ENCODE measurements around the gene ARHGAP6. TPM values are rescaled to one million over a fixed set of nuclear protein-coding genes. Genes with fewer than 3 reads are reported as not detected.

ARHGAP6 gene
- total RNA-seq, 1 experiment from 2014 or later = 0.50 TPM

DNA sequence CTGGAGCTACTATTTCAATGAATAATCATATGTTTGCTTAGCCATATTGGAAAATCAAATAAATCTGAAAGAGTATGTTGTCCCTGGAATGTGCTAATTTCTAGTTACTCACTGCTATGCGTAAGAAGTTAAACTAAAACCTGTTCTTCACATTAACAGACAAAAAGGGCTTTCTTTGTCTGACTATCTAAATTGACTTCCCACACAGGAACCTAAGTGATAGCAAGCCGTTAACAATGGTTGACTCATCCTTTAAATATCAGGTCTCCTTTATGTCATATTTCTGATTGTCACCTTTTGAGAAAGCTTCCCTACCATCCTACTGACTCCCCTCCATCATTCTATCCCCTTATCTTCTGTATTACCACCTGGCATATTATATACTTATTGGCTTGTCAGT, 291.1 kb downstream of the ARHGAP6 start:
- POLR2A ChIA-PET = no interaction called here
- Mint-ChIP-seq H3K9me3 (ENCODE audit: unreplicated experiment) (no peaks in the 10 kb centered on the region), H3K27me3 (ENCODE audit: insufficient read depth, unreplicated experiment) (no peaks in the 10 kb centered on the region), H3K4me3 (ENCODE audit: unreplicated experiment) (no peak overlapping the region), H3K36me3 (ENCODE audit: insufficient read depth, unreplicated experiment) (no peaks in the 10 kb centered on the region), H3K4me1 (ENCODE audit: low read depth, unreplicated experiment) (peaks cover 10% of the 10 kb centered on the region), H3K27ac (ENCODE audit: unreplicated experiment) (no peak overlapping the region)
- peaks cover 30% of the 10 kb centered on the region for H3K4me1 ChIP-seq
- intact Hi-C loops (cut with micrococcal nuclease; ENCODE audit: unreplicated experiment) = loop anchor here (10.0 kb wide), 1 partner anchor 110 kb away; no protein-coding TSS in a partner anchor
- DNase-seq = no peak
- no peak overlapping the region for H3K4me3 ChIP-seq (ENCODE audit: low read depth, low read length)
- no peaks in the 10 kb centered on the region for H3K27me3 ChIP-seq (replicated peaks; ENCODE audit: control insufficient read depth, insufficient read depth, low read length)
- TF ChIP-seq, protein P1, sequence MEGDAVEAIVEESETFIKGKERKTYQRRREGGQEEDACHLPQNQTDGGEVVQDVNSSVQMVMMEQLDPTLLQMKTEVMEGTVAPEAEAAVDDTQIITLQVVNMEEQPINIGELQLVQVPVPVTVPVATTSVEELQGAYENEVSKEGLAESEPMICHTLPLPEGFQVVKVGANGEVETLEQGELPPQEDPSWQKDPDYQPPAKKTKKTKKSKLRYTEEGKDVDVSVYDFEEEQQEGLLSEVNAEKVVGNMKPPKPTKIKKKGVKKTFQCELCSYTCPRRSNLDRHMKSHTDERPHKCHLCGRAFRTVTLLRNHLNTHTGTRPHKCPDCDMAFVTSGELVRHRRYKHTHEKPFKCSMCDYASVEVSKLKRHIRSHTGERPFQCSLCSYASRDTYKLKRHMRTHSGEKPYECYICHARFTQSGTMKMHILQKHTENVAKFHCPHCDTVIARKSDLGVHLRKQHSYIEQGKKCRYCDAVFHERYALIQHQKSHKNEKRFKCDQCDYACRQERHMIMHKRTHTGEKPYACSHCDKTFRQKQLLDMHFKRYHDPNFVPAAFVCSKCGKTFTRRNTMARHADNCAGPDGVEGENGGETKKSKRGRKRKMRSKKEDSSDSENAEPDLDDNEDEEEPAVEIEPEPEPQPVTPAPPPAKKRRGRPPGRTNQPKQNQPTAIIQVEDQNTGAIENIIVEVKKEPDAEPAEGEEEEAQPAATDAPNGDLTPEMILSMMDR (IDR thresholded peaks at IDR 0.05; ENCODE audit: insufficient read depth in 1 of 2, low read depth in 1 of 2, low read length in 1 of 2, severe bottlenecking in 1 of 2, unreplicated experiment in 1 of 2) = no peak
- CTCF ChIA-PET = no interaction called here
- H3K9me3 ChIP-seq = no peaks in the 10 kb centered on the region; the same call in 1 of the 2 replicates
- no peaks in the 10 kb centered on the region for H3K36me3 ChIP-seq (ENCODE audit: control insufficient read depth, insufficient read depth, low read length)
- BruUV-seq (replicated peaks) = no TSS peak

DNA sequence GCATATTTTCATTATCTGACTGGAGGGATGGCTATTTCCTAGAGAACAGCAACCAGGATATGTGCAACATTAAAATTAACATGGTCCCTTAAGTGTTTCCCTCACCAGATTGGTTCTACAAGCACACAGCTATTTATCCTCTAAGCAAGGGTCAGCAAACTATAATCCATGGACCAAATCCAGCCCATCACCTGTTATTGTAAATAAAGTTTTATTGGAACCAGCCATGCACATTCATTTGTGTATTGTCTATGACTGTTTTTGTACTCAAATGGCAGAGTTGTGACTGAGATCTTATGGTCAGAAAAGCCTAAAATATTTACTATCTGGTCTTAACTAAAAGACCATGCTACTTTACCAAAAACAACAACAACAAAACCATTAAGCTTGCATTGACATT, 294.6 kb downstream of the ARHGAP6 start:
- no TSS peak for BruUV-seq (replicated peaks)

DNA sequence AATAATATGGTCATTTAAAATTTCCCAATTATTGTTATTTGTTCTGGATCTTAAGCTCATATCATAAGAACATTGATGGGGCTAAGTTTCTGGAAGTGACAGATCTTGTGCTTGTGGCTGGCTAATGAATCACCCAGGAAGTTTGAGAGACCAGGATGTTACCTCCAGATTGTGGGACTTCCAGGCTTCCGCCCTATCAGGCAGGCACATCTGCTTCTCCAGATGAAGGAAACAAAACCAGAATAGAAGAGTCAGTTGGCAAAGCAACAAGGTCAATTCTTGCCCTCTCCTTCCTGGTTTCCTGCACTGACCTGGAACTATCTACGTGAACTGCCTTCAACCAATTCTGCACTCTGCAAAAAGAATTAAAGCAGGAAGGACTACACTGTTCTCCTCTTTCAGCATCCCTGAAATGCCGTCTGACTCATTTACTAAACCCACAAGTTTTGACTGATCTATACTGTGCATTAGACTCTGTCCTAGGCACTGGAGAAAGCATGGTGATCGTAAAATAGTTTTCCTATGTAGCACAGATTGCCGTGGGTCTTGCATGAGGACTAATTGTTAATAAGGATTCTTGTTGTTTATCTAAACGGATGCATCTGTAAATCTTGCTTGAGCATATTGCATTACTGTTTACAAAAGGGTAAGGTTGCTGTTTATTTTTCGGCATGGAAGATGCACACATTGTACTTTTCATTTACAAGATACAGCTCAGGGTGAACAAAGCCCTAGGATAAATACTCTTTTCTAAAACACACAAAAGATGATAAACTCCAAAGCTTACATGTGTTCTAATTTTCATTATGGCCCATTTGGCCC, 297.9 kb downstream of the ARHGAP6 start:
- Histone ChIP-seq H3K4me3 (ENCODE audit: low read depth, low read length) (no peak overlapping the region), H3K27me3 (replicated peaks; ENCODE audit: control insufficient read depth, insufficient read depth, low read length) (no peaks in the 10 kb centered on the region), H3K9me3 (no peaks in the 10 kb centered on the region), H3K4me1 (no peaks in the 10 kb centered on the region), H3K36me3 (ENCODE audit: control insufficient read depth, insufficient read depth, low read length) (no peaks in the 10 kb centered on the region)
- intact Hi-C loops (cut with micrococcal nuclease; ENCODE audit: unreplicated experiment) = no loop called here
- peaks cover 7% of the 10 kb centered on the region for H3K4me1 Mint-ChIP-seq (ENCODE audit: low read depth, unreplicated experiment)
- no peaks in the 10 kb centered on the region for H3K9me3 Mint-ChIP-seq (ENCODE audit: unreplicated experiment)
- BruUV-seq (replicated peaks) = no TSS peak
- ChIA-PET POLR2A (no interaction called here), CTCF (no interaction called here)
- no peaks in the 10 kb centered on the region for H3K27me3 Mint-ChIP-seq (ENCODE audit: insufficient read depth, unreplicated experiment)
- no peak overlapping the region for H3K4me3 Mint-ChIP-seq (ENCODE audit: unreplicated experiment)
- DNase-seq = no peak
- H3K36me3 Mint-ChIP-seq (ENCODE audit: insufficient read depth, unreplicated experiment) = no peaks in the 10 kb centered on the region
- TF ChIP-seq, protein P1 (IDR thresholded peaks at IDR 0.05; ENCODE audit: insufficient read depth in 1 of 2, low read depth in 1 of 2, low read length in 1 of 2, severe bottlenecking in 1 of 2, unreplicated experiment in 1 of 2) = no peak
- no peak overlapping the region for H3K27ac Mint-ChIP-seq (ENCODE audit: unreplicated experiment)

More for the DNA sequence above, 294.6 kb downstream of the ARHGAP6 start:
- DNase-seq = no peak
- Histone ChIP-seq H3K4me1 (peaks cover 27% of the 10 kb centered on the region), H3K27me3 (replicated peaks; ENCODE audit: control insufficient read depth, insufficient read depth, low read length) (no peaks in the 10 kb centered on the region), H3K9me3 (no peaks in the 10 kb centered on the region), H3K4me3 (ENCODE audit: low read depth, low read length) (no peak overlapping the region), H3K36me3 (ENCODE audit: control insufficient read depth, insufficient read depth, low read length) (no peaks in the 10 kb centered on the region)
- TF ChIP-seq, protein P1 (IDR thresholded peaks at IDR 0.05; ENCODE audit: insufficient read depth in 1 of 2, low read depth in 1 of 2, low read length in 1 of 2, severe bottlenecking in 1 of 2, unreplicated experiment in 1 of 2) = no peak
- peaks cover 15% of the 10 kb centered on the region for H3K4me1 Mint-ChIP-seq (ENCODE audit: low read depth, unreplicated experiment)
- no peaks in the 10 kb centered on the region for H3K36me3 Mint-ChIP-seq (ENCODE audit: insufficient read depth, unreplicated experiment)
- intact Hi-C loops (cut with micrococcal nuclease; ENCODE audit: unreplicated experiment) = loop anchor here (10.0 kb wide), 1 partner anchor 106 kb away; no protein-coding TSS in a partner anchor
- H3K27ac Mint-ChIP-seq (ENCODE audit: unreplicated experiment) = no peak overlapping the region
- no peak overlapping the region for H3K4me3 Mint-ChIP-seq (ENCODE audit: unreplicated experiment)
- H3K27me3 Mint-ChIP-seq (ENCODE audit: insufficient read depth, unreplicated experiment) = no peaks in the 10 kb centered on the region
- ChIA-PET POLR2A (no interaction called here), CTCF (no interaction called here)
- H3K9me3 Mint-ChIP-seq (ENCODE audit: unreplicated experiment) = no peaks in the 10 kb centered on the region
